Kidney epithelial cell (primary cell): ENCODE results near the gene ABCA4. TPM values are rescaled to one million over a fixed set of nuclear protein-coding genes. Genes with fewer than 3 reads are reported as not detected.
"Not testable (repeated sequence)": the region's sequence is repeated elsewhere in the genome, so short reads cannot be mapped to it uniquely, and the experiment has no call there.

ENCODE experiments used
- DNase-seq: peaks from one replicate; pipeline ENCODE4 v3.0.0-alpha.2; 2010; ENCODE audit warnings: low read depth
- H3K27me3 ChIP-seq: 2 replicates; pipeline ENCODE4 v1.6.0; 2011; ENCODE audit warnings: low read length; ENCODE audit not compliant: control insufficient read depth, insufficient read depth
- H3K36me3 ChIP-seq: 2 replicates; pipeline ENCODE4 v1.5.1; 2011; ENCODE audit warnings: low read length; ENCODE audit not compliant: control insufficient read depth, insufficient read depth
- H3K4me3 ChIP-seq: 2 replicates; pipeline ENCODE4 v1.5.1; 2011; ENCODE audit warnings: low read depth, mild to moderate bottlenecking, control low read depth, low read length
- CTCF ChIP-seq: IDR thresholded peaks from 2 replicates; pipeline ENCODE4 v1.5.1; 2011; ENCODE audit warnings: mild to moderate bottlenecking, moderate library complexity, low read length, control low read depth, inconsistent platforms; ENCODE audit not compliant: insufficient read depth, poor library complexity, severe bottlenecking
- total RNA-seq: library from RNA; depleted of rRNA; stranded (reverse); fragments of >200 nt; gene quantifications from 2 replicates; pipeline ENCODE4 v1.2.3, GENCODE V29; 2015

Gene ABCA4
- total RNA-seq, result not detected in 2 replicates

- no peak for TF ChIP-seq CTCF
- H3K27me3 ChIP-seq, result no peaks in the 10 kb centered on the region
- DNase-seq, result no peak
- H3K36me3 ChIP-seq, result no peaks in the 10 kb centered on the region
- H3K4me3 ChIP-seq, result no peak within 1 kb of the TSS
These were observed at the start of gene ABCA4 for GRCh38 chr1:94120991-94121390. Gene ABCA4 (minus strand): TSS chr1:94121148. CDS start chr1:94121045, 103 bp downstream.

GRCh38 chr1:94169126-94169525 is 48.2 kb upstream of the ABCA4 start:
- no peak for DNase-seq
- Histone ChIP-seq H3K27me3 (no peaks in the 10 kb centered on the region), H3K4me3 (no peak overlapping the region), H3K36me3 (peaks cover 5% of the 10 kb centered on the region)
- TF ChIP-seq CTCF, result no peak

- no peak overlapping the region for H3K4me3 ChIP-seq
- no peaks in the 10 kb centered on the region for H3K27me3 ChIP-seq
- H3K36me3 ChIP-seq, result no peaks in the 10 kb centered on the region
- TF ChIP-seq CTCF, result no peak
- no peak for DNase-seq
These were observed 44.9 kb upstream of the ABCA4 start for GRCh38 chr1:94165843-94166242.

GRCh38 chr1:94164885-94165284 is 43.9 kb upstream of the ABCA4 start:
- H3K36me3 ChIP-seq, H3K27me3 ChIP-seq, H3K4me3 ChIP-seq, DNase-seq: not testable (repeated sequence)

GRCh38 chr1:94164121-94164520 is 43.2 kb upstream of the ABCA4 start:
- not testable (repeated sequence) for DNase-seq, H3K36me3 ChIP-seq, H3K27me3 ChIP-seq, H3K4me3 ChIP-seq

GRCh38 chr1:94163249-94163648 is 42.3 kb upstream of the ABCA4 start:
- not testable (repeated sequence) for DNase-seq, H3K4me3 ChIP-seq, H3K27me3 ChIP-seq, H3K36me3 ChIP-seq

- no peaks in the 10 kb centered on the region for H3K27me3 ChIP-seq
- DNase-seq, result peak; percentile 67
- no peaks in the 10 kb centered on the region for H3K36me3 ChIP-seq
- no peak for TF ChIP-seq CTCF
- H3K4me3 ChIP-seq, result no peak overlapping the region
These were observed 39.9 kb upstream of the ABCA4 start for GRCh38 chr1:94160811-94161210.
